Measurements from ENCODE around the gene FRAT1. TPM values are rescaled to one million over a fixed set of nuclear protein-coding genes. Genes with fewer than 3 reads are reported as not detected.
A peak's percentile ranks its signal among the peaks of the same experiment; 100 is the strongest.

Gene FRAT1
- total and polyA plus RNA-seq, 2 of the 13 experiments (the other 11 are each of a cell fraction or from before 2014, with no cell fraction given): 1.7 to 2.3 TPM

DNA sequence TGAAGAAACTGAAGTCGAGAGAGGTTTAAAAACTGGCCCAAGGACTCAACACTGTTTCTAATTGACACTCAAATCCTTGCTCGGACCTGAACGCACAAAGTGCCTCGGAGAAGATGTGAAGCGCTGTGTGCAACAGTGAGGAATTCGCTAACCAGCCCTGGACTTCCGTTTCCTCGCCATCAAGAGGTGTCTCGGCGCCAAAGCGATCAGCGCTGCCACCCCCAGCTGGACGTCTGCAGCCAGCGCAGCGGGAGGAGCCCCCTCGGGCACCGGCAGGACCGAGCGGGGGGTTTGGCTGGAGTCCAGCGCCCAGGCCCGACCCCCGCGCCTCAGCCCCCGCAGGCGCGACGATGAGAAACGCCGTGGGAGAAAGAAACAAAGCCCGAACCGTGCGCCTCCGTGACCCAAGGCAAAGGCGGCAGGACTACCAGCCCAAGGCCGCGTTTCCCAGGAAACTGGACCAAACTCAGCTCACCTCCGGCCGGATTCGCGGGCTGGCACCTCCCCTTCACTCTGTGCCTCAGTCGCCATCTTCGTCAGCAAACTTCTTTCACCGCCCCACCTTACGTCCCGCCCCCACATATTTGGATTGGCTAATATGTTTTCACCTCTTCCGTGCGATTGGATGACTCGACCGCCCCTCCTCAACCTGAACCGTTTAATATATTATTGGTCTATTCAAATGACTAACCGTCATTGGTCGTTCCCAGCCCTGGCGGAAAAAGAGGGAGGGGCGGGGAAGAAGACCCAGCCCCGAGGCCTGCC is 26.8 kb upstream of the FRAT1 start, which contains the start of gene ARHGAP19 (continued):
- peak; percentile 64; the same call in 1 of the 2 replicates for TF ChIP-seq KDM5A (IDR thresholded peaks at IDR 0.05; ENCODE audit: borderline replicate concordance, low read length)
- TF ChIP-seq ZFP36L1 (CRISPR knock-in tag; IDR thresholded peaks at IDR 0.05): no peak; the same call in 1 of the 2 replicates
- TF ChIP-seq ZNF790 (CRISPR knock-in tag; IDR thresholded peaks at IDR 0.05; ENCODE audit: borderline replicate concordance): 0 out of 2 replicates have a peak, but pooled peaks have one; percentile 65
- TF ChIP-seq, protein P1, sequence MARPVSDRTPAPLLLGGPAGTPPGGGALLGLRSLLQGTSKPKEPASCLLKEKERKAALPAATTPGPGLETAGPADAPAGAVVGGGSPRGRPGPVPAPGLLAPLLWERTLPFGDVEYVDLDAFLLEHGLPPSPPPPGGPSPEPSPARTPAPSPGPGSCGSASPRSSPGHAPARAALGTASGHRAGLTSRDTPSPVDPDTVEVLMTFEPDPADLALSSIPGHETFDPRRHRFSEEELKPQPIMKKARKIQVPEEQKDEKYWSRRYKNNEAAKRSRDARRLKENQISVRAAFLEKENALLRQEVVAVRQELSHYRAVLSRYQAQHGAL (CRISPR knock-in tag; IDR thresholded peaks at IDR 0.05; ENCODE audit: not compliant biosample characterization): peak; percentile 42
- TF ChIP-seq HNRNPL (IDR thresholded peaks at IDR 0.05; ENCODE audit: low read depth, low read length): 0 out of 2 replicates have a peak, but pooled peaks have one; percentile 51
- TF ChIP-seq ZFP62 (CRISPR knock-in tag; IDR thresholded peaks at IDR 0.05): no peak
- TF ChIP-seq RBM39 (IDR thresholded peaks at IDR 0.05; ENCODE audit: low read depth, low read length, poor library complexity, severe bottlenecking): peak; percentile 51
- no peak for TF ChIP-seq ATF5 (CRISPR knock-in tag; IDR thresholded peaks at IDR 0.05; ENCODE audit: low read depth)
- peak; percentile 95 for TF ChIP-seq NFYC (CRISPR knock-in tag; IDR thresholded peaks at IDR 0.05)
- TF ChIP-seq MAZ (IDR thresholded peaks at IDR 0.05; ENCODE audit: borderline replicate concordance, low read depth, low read length): peak; percentile 72
- peak; percentile 83; the same call in 1 of the 2 replicates for TF ChIP-seq MAZ (CRISPR knock-in tag; IDR thresholded peaks at IDR 0.05; ENCODE audit: low read depth)
- peak; percentile 96 for TF ChIP-seq TFDP1 (CRISPR knock-in tag; IDR thresholded peaks at IDR 0.05; ENCODE audit: borderline replicate concordance)
- TF ChIP-seq MZF1 (CRISPR knock-in tag; IDR thresholded peaks at IDR 0.05; ENCODE audit: borderline replicate concordance): no peak
- TF ChIP-seq SKI (IDR thresholded peaks at IDR 0.05; ENCODE audit: partially characterized antibody): peak; percentile 67
- TF ChIP-seq ATRX (CRISPR knock-in tag; IDR thresholded peaks at IDR 0.05; ENCODE audit: borderline replicate concordance): no peak
- no peak for TF ChIP-seq ZNF124 (CRISPR knock-in tag; IDR thresholded peaks at IDR 0.05)
- TF ChIP-seq TBX3 (IDR thresholded peaks at IDR 0.05; ENCODE audit: borderline replicate concordance): peak; percentile 57; the same call in 1 of the 2 replicates
- no peak for TF ChIP-seq ZBTB42 (CRISPR knock-in tag; IDR thresholded peaks at IDR 0.05)
- TF ChIP-seq IKZF1 (IDR thresholded peaks at IDR 0.05): no peak
- peak; percentile 60; the same call in 1 of the 2 replicates for TF ChIP-seq ZNF337 (CRISPR knock-in tag; IDR thresholded peaks at IDR 0.05; ENCODE audit: borderline replicate concordance, low read depth)
- 0 out of 2 replicates have a peak, but pooled peaks have one; percentile 49 for TF ChIP-seq IRX3 (CRISPR knock-in tag; IDR thresholded peaks at IDR 0.05; ENCODE audit: borderline replicate concordance, low read depth)
- no peak for TF ChIP-seq MEF2D (CRISPR knock-in tag; IDR thresholded peaks at IDR 0.05)
- peak; percentile 59; the same call in 1 of the 2 replicates for TF ChIP-seq GATAD1 (CRISPR knock-in tag; IDR thresholded peaks at IDR 0.05)
- no peak for TF ChIP-seq SIN3B (IDR thresholded peaks at IDR 0.05; ENCODE audit: low read length)
- TF ChIP-seq ZNF367 (CRISPR knock-in tag; IDR thresholded peaks at IDR 0.05; ENCODE audit: borderline replicate concordance): no peak
- peak; percentile 44; the same call in 1 of the 2 replicates for TF ChIP-seq MED1 (CRISPR knock-in tag; IDR thresholded peaks at IDR 0.05)

Data from HepG2 (cell line).